GM21423 (cell line): ENCODE results near the gene ARF6.
"Not testable (repeated sequence)": the region's sequence is repeated elsewhere in the genome, so short reads cannot be mapped to it uniquely, and the experiment has no call there.

Experiments used
- ATAC-seq: cut with Tn5 transposase; IDR thresholded peaks from one replicate; pipeline ENCODE4 v1.9.1; 2021; ENCODE audit warnings: mild to moderate bottlenecking, moderate library complexity; ENCODE audit not compliant: unreplicated experiment

The ARF6 gene

GRCh38 chr14:49892636-49893308, at the start of gene ARF6:
ARF6 (plus strand) TSS chr14:49893082; CDS start chr14:49893737, 655 bp downstream.
- ATAC-seq = peak; percentile 82

- no peak for ATAC-seq
Measured at GRCh38 chr14:49849213-49849847, 43.6 kb upstream of the ARF6 start.

GRCh38 chr14:49851813-49852212, 41.1 kb upstream of the ARF6 start:
- no peak for ATAC-seq

GRCh38 chr14:49852301-49853157, 40.4 kb upstream of the ARF6 start, which contains the start of gene NEMF:
NEMF (minus strand) TSS chr14:49852788; CDS start chr14:49852753, 35 bp downstream.
- ATAC-seq = peak; percentile 76

- peak; percentile 8 for ATAC-seq
Measured at GRCh38 chr14:49853158-49853477, 39.8 kb upstream of the ARF6 start.

- ATAC-seq = peak; percentile 29
Measured at GRCh38 chr14:49853572-49854375, 39.1 kb upstream of the ARF6 start.

- no peak for ATAC-seq
Measured at GRCh38 chr14:49857427-49858003, 35.4 kb upstream of the ARF6 start.

GRCh38 chr14:49858383-49858782, 34.5 kb upstream of the ARF6 start:
- no peak for ATAC-seq

- no peak for ATAC-seq
Measured at GRCh38 chr14:49860988-49861698, 31.7 kb upstream of the ARF6 start.

GRCh38 chr14:49861699-49862088, 31.2 kb upstream of the ARF6 start:
- ATAC-seq = peak; percentile 12

- ATAC-seq = peak; percentile 27
Measured at GRCh38 chr14:49862089-49862673, 30.7 kb upstream of the ARF6 start.

- ATAC-seq = no peak
Measured at GRCh38 chr14:49863487-49864281, 29.2 kb upstream of the ARF6 start.

GRCh38 chr14:49865431-49865859, 27.4 kb upstream of the ARF6 start:
- ATAC-seq = no peak

- ATAC-seq = peak; percentile 83
Measured at GRCh38 chr14:49867831-49868719, 24.8 kb upstream of the ARF6 start.

GRCh38 chr14:49868720-49869114, 24.2 kb upstream of the ARF6 start:
- ATAC-seq = no peak

- no peak for ATAC-seq
Measured at GRCh38 chr14:49870908-49871307, 22.0 kb upstream of the ARF6 start.

GRCh38 chr14:49873548-49873947, 19.3 kb upstream of the ARF6 start:
- ATAC-seq = not testable (repeated sequence)
